Ammon's horn (tissue), 1 donor: ENCODE measurements around the gene SUN5.
A peak's percentile ranks its signal among the peaks of the same experiment; 100 is the strongest.

Experiments
- DNase-seq: peaks from one replicate; pipeline ENCODE4 v3.0.0-alpha.2; 2016; ENCODE audit warnings: low spot score

The SUN5 gene

GRCh38 chr20:32995802-32996201 is 8.4 kb downstream of the SUN5 start:
- DNase-seq = no peak

GRCh38 chr20:32993496-32994050 is 10.7 kb downstream of the SUN5 start:
- no peak for DNase-seq

GRCh38 chr20:32991792-32992641 is 12.2 kb downstream of the SUN5 start:
- DNase-seq = no peak

- no peak for DNase-seq
Observed at GRCh38 chr20:32991383-32991782, 12.8 kb downstream of the SUN5 start.

- no peak for DNase-seq
Observed at GRCh38 chr20:32990426-32990825, 13.8 kb downstream of the SUN5 start.

GRCh38 chr20:32989507-32990283 is 14.5 kb downstream of the SUN5 start:
- no peak for DNase-seq

GRCh38 chr20:32988008-32988407 is 16.2 kb downstream of the SUN5 start:
- DNase-seq = no peak

GRCh38 chr20:32987044-32987825 is 17.0 kb downstream of the SUN5 start:
- no peak for DNase-seq

- DNase-seq = peak; percentile 42
Observed at GRCh38 chr20:32986331-32986966, 17.8 kb downstream of the SUN5 start.

- DNase-seq = no peak
Observed at GRCh38 chr20:32985596-32985995, 18.6 kb downstream of the SUN5 start.

- DNase-seq = no peak
Observed at GRCh38 chr20:32984631-32985354, 19.4 kb downstream of the SUN5 start.

- peak; percentile 84 for DNase-seq
Observed at GRCh38 chr20:32984196-32984595, 20.0 kb downstream of the SUN5 start.

GRCh38 chr20:32983459-32984112 is 20.6 kb downstream of the SUN5 start:
- no peak for DNase-seq

GRCh38 chr20:32982617-32983458 is 21.4 kb downstream of the SUN5 start:
- DNase-seq = peak; percentile 53

GRCh38 chr20:32980990-32981389 is 23.2 kb downstream of the SUN5 start:
- no peak for DNase-seq

GRCh38 chr20:32980131-32980941 is 23.9 kb downstream of the SUN5 start:
- DNase-seq = peak; percentile 91

- no peak for DNase-seq
Observed at GRCh38 chr20:32979201-32979998, 24.8 kb downstream of the SUN5 start.

- no peak for DNase-seq
Observed at GRCh38 chr20:32978009-32978335, 26.3 kb downstream of the SUN5 start.
